AG09319 (cell line): ENCODE results near the gene VNN1.
"Not testable (repeated sequence)": the region's sequence is repeated elsewhere in the genome, so short reads cannot be mapped to it uniquely, and the experiment has no call there.

Source experiments
- DNase-seq: peaks from one replicate; pipeline ENCODE4 v3.0.0-alpha.2; 2010; ENCODE audit warnings: low read depth; ENCODE audit errors: extremely low read depth
- CTCF ChIP-seq: IDR thresholded peaks from 2 replicates; pipeline ENCODE4 v1.5.1; 2011; ENCODE audit warnings: low read depth, mild to moderate bottlenecking, inconsistent platforms, low read length, moderate library complexity

VNN1 gene

DNA sequence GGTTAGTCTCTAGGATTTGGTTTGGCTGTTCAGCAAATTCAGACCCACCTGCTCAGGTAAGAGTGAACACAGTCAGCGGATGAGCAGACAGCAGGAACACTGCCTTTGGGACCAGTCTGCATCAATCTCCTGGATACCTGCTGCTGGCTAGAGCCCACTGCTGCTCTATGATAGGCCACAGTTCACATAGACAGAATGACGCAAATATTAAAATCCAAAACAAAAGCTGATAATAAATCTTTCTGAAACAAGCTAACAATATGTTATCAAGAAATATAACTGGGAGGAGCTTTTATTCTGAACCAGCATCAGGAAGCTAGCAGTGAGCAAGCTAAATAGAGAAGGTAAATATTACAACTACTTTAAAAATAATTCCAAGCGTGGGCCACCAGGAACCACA is 54.8 kb downstream of the VNN1 start, which contains the start of gene TAAR1:
TSS of gene TAAR1 (minus strand) at position 101 of the 400 bp plus-strand sequence. CDS start 13,179 bp downstream, outside the sequence.
- TF ChIP-seq CTCF = no peak
- no peak for DNase-seq

GRCh38 chr6:132651062-132651461 is 62.8 kb downstream of the VNN1 start:
- TF ChIP-seq CTCF = no peak
- no peak for DNase-seq

DNA sequence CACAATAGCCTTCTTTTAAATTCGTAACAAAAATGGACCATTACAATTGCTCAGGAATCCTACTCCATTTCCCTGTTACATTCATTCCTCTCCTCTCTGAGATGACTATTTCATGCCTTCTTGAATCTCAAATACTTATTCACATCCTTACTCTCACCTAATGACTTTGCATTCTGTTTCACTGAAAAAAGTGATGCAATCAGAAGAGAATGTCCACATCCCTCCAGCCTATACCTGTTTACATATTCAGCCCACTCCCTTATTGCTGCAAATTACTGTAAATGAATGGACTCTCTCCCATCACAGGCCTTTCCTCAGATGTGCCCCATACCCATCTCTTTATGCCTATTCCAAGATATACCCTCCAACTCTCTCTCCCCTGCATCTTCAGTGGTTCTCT is 63.4 kb downstream of the VNN1 start:
- TF ChIP-seq CTCF = no peak
- DNase-seq = no peak

- DNase-seq = no peak
- TF ChIP-seq CTCF = no peak
These were observed 65.0 kb downstream of the VNN1 start for GRCh38 chr6:132648828-132649227.

GRCh38 chr6:132648356-132648755 is 65.5 kb downstream of the VNN1 start:
- DNase-seq = no peak
- no peak for TF ChIP-seq CTCF

DNA sequence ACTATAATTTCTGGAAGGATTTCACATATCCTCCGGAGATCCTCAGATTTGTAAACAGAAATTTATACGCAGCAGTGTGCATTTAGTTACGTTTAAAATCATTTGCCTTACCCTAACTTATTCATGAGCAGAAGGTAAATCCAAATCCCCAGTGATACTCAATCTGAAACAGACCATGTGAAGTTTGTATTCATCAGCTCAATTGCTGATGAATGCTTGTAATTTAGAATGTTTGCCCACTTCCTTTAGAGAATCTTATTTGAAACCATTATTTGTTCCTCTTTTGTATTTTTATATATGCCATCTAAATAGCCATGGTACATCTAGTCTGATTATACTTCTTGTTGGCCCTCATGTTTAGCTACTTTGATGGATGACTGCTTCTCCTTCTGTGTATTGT is 70.3 kb downstream of the VNN1 start:
- no peak for DNase-seq
- TF ChIP-seq CTCF = no peak

DNA sequence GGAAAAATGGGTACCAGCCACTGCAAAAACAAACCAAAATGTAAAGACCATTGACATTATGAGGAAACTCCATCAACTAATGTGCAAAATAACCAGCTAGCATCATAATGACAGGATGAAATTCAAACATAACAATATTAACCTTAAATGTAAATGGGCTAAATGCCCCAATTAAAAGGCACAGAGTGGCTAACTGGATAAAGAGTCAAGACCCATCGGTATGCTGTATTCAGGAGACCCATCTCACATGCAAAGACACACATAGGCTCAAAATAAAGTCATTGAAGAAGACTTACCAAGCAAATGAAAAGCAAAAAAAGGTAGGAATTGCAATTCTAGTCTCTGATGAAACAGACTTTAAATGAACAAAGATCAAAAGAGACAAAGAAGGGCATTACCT is 76.7 kb downstream of the VNN1 start:
- DNase-seq = not testable (repeated sequence)

DNA sequence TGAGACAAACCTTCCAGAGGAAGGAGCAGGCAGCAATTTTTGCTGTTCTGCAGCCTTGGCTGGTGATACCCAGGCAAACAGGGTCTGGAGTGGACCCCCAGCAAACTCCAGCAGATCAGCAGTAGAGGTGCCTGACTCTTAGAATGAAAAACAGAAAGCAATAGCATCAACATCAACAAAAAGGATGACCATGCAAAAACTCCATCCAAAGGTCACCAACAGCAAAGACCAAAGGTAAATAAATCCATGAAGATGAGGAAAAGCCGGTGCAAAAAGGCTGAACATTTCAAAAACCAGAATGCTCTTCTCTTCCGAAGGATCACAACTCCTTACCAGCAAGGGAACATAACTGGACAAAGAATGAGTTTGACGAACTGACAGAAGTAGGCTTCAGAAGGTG is 77.9 kb downstream of the VNN1 start:
- not testable (repeated sequence) for DNase-seq

- not testable (repeated sequence) for DNase-seq
These were observed 78.6 kb downstream of the VNN1 start for GRCh38 chr6:132635288-132635687.
